Measurements from ENCODE around the gene IPCEF1. TPM values are rescaled to one million over a fixed set of nuclear protein-coding genes. Genes with fewer than 3 reads are reported as not detected.

The IPCEF1 gene
- total and polyA plus RNA-seq, 2 of the 4 experiments (the other 2 are of a cell fraction) = under 0.01 to 0.03 TPM

GRCh38 chr6:154384191-154384590 lies 27.6 kb upstream of the IPCEF1 start:
- no peak overlapping the region for H4K8ac ChIP-seq (ENCODE audit: low read depth in 2 of 2, low read length in 2 of 2)
- H3K79me1 ChIP-seq (ENCODE audit: low read depth in 1 of 2, low read length in 2 of 2) = no peaks in the 10 kb centered on the region
- H3K9me1 ChIP-seq (ENCODE audit: insufficient read depth, low read length) = peaks cover 6% of the 10 kb centered on the region; the same call in 1 of the 2 replicates
- no peak overlapping the region for H2BK120ac ChIP-seq (ENCODE audit: low read depth, low read length)
- peaks cover 4% of the 10 kb centered on the region; the same call in 1 of the 2 replicates for H3K9me3 ChIP-seq (ENCODE audit: control insufficient read depth, insufficient read depth, low read length)
- no peak overlapping the region for H4K5ac ChIP-seq (ENCODE audit: low read depth, low read length)
- no peak overlapping the region for H4K91ac ChIP-seq (ENCODE audit: insufficient read depth, low read depth, low read length)
- ChIA-PET CTCF (interaction anchor here (0.7 kb wide), 1 partner anchor 845 kb away, joined by 3 read pairs; no protein-coding TSS in a partner anchor), POLR2A (ENCODE audit: unreplicated experiment) (no interaction called here)
- no peak overlapping the region for H2AK5ac ChIP-seq (ENCODE audit: low read depth, low read length)
- no peak for TF ChIP-seq MXI1 (IDR thresholded peaks at IDR 0.05; ENCODE audit: borderline replicate concordance, low read depth, low read length)
- no peak for TF ChIP-seq MAFK (IDR thresholded peaks at IDR 0.05; ENCODE audit: low read depth, low read length)
- no peak for TF ChIP-seq SMC3 (IDR thresholded peaks at IDR 0.05; ENCODE audit: low read depth, low read length)
- no peak for TF ChIP-seq RFX5 (IDR thresholded peaks at IDR 0.05; ENCODE audit: low read depth, low read length)
- no peak for TF ChIP-seq USF2 (IDR thresholded peaks at IDR 0.05; ENCODE audit: low read depth, low read length)
- no peak for TF ChIP-seq CEBPB (IDR thresholded peaks at IDR 0.05; ENCODE audit: low read depth, low read length)
- TF ChIP-seq BHLHE40 (IDR thresholded peaks at IDR 0.05; ENCODE audit: low read depth, low read length) = no peak
- TF ChIP-seq FOS (IDR thresholded peaks at IDR 0.05; ENCODE audit: low read depth, low read length) = no peak
- TF ChIP-seq POLR2A (IDR thresholded peaks at IDR 0.05; ENCODE audit: low read depth, low read length) = no peak
- TF ChIP-seq RCOR1 (IDR thresholded peaks at IDR 0.05; ENCODE audit: insufficient replicate concordance, low read length) = no peak
- TF ChIP-seq NFE2L2 (IDR thresholded peaks at IDR 0.05; ENCODE audit: low read depth, low read length) = no peak
- no TSS peak for BruUV-seq (replicated peaks)
- H3K23ac ChIP-seq (ENCODE audit: low read depth, low read length) = no peak overlapping the region
- no peaks in the 10 kb centered on the region for H3K36me3 ChIP-seq (ENCODE audit: control insufficient read depth, insufficient read depth, low read length)
- intact Hi-C loops (cut with micrococcal nuclease) (no loop called here), in situ Hi-C loops (cut with MboI; ENCODE audit: low sequenced_read_pairs) (no loop called here), dilution Hi-C loops (cut with HindIII; ENCODE audit: low sequenced_read_pairs, unreplicated experiment) (no loop called here)
- no peak overlapping the region for H2BK5ac ChIP-seq (ENCODE audit: low read depth, low read length, poor library complexity, severe bottlenecking)
- H2AFZ ChIP-seq (replicated peaks; ENCODE audit: low read length, poor library complexity) = no peak overlapping the region
- 0 out of 3 replicates have a peak overlapping the region, but pooled peaks have one; percentile 28 for H2BK15ac ChIP-seq (ENCODE audit: low read depth, low read length)
- H2BK20ac ChIP-seq (ENCODE audit: low read depth, low read length) = no peak overlapping the region
- no peak overlapping the region for H3K4me3 ChIP-seq (ENCODE audit: insufficient read depth, low read depth, low read length)
- no peak overlapping the region for H2AK9ac ChIP-seq (replicated peaks; ENCODE audit: low read depth, low read length, poor library complexity)
- no peak for ATAC-seq (ENCODE audit: low read depth)
- WGBS, 2 experiments (ENCODE audit: extremely low coverage in 2 of 2, insufficient read length in 1 of 2) = no CpG with 5 or more reads among the region's 2 CpGs
- H3K27ac ChIP-seq (ENCODE audit: insufficient read depth, low read length) = no peak overlapping the region
- no peak overlapping the region for H3K18ac ChIP-seq (ENCODE audit: low read depth, low read length)
- H3K4me1 ChIP-seq (ENCODE audit: control insufficient read depth, insufficient read depth, low read length) = peaks cover 8% of the 10 kb centered on the region
- no peak overlapping the region for H3K14ac ChIP-seq (replicated peaks; ENCODE audit: low read depth, low read length)
- H3K27me3 ChIP-seq (ENCODE audit: control insufficient read depth, insufficient read depth, low read length) = no peaks in the 10 kb centered on the region
- H3K9ac ChIP-seq (ENCODE audit: low read depth, low read length) = no peak overlapping the region
- no peak overlapping the region for H3K4me2 ChIP-seq (ENCODE audit: low read depth, low read length)
- H4K20me1 ChIP-seq (ENCODE audit: insufficient read depth, low read length) = peaks cover 4% of the 10 kb centered on the region; the same call in 1 of the 2 replicates
- H3K56ac ChIP-seq (ENCODE audit: extremely low read depth, insufficient read depth, low read length) = no peak overlapping the region
- no peak overlapping the region for H3K4ac ChIP-seq (ENCODE audit: low read depth, low read length)
- DNase-seq = no peak
